Dermis blood vessel endothelial cell (primary cell): ENCODE data around the gene HAS3. TPM values are rescaled to one million over a fixed set of nuclear protein-coding genes. Genes with fewer than 3 reads are reported as not detected.
A peak's percentile ranks its signal among the peaks of the same experiment; 100 is the strongest.

ENCODE experiments used
- DNase-seq: peaks from one replicate; pipeline ENCODE4 v3.0.0; 2010
- total RNA-seq: library from RNA; depleted of rRNA; stranded (reverse); fragments of >200 nt; gene quantifications from 2 replicates; pipeline ENCODE4 v1.2.3, GENCODE V29; 2014

Gene HAS3
- total RNA-seq, 1 donor from 2014 or later = 3.6 TPM

DNA sequence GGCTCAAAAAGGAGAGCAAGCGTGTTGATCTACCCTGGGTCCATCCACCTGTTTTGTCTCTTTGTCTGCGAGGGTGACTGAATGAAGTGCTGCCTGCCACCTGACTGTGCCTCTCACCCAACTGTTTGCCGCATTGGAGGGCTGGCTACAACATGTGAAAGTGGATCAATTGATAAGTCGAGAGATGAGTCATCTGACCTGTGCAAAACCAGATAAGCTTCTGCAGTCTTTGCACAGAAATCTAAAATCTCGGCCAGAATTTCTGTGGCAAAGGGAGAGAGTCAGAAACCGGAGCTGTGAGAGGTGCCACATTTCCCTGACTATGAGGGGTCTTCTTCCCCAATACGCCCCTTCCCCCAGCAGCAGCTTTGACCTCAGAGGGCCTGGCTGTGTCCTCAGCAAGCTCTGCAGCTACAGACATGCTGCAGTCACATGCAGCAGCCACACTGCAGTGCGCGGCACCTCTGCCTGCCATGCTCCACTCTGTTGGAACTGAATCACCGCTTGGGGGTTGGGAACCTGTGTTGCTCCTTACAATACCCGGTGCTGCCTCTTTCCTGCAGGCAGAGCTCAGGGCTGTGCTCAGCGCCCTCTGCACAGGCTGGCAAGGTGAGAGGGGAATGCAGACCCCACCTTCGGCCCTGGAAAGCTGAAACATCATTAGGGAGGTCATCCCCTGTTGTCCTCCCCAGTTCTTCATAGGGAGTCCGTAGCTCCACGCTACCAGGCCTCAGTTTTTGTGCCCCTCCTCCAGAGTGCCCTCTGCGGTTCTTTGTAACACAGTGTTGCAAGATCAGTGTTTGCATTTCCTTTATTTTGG is 16.2 kb upstream of the HAS3 start:
- DNase-seq = peak; percentile 66

DNA sequence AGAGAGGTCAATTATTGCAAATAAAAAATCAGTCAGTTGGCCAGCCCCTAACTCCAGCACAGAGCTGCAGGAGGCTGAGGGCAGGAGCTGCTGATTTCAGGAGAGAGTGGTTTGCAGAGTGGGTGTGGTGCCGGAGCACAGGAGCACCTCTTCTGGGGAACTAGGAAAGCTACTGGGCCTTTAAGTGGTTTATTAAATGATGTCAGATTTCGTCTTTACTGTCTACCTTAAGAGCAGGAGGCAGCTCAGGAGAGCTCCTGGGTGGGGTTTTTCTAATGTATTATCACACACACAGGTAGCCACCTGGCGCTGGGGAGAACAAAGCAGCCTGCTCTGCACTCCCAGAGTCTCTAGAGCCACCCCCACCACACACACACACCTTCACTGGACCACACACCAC is 11.5 kb upstream of the HAS3 start:
- no peak for DNase-seq

- DNase-seq = no peak
These were observed 11.0 kb upstream of the HAS3 start for GRCh38 chr16:69094501-69094900.

GRCh38 chr16:69095193-69095592 is 10.3 kb upstream of the HAS3 start:
- no peak for DNase-seq

DNA sequence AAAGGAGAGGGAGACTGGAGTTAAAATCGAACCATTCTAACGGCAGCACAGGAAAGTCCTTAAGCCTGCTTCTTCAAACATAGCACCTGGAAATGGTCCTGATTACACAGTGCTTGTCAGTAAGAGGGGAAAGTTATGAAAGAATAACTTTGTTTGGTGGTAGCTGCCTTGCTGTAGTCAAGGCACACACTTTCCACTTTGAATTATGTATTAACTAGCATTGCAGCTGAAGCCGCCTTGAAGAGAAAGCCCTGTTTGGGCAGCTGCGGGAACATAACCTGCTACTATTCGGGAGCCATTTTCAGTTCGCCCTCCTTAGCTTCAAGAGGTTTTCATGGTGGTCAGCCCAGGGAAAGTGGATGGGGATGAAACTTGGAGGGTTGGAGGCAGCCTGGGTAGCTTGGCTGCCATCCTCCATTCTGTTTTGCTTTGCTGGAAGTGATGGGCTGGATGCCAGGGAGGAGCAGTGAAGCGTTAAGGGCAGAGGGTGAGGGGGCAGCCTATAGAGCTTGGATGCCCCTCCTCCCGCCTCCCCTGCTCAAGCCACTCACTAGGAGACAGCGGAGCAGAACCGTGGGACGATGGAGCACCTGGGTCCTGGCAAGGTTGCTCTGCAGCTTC is 5.3 kb upstream of the HAS3 start:
- no peak for DNase-seq

- DNase-seq = peak; percentile 32
These were observed 1.2 kb downstream of the HAS3 start for GRCh38 chr16:69106491-69107315.

- DNase-seq = peak; percentile 45
These were observed 2.0 kb downstream of the HAS3 start for GRCh38 chr16:69107316-69107962.

DNA sequence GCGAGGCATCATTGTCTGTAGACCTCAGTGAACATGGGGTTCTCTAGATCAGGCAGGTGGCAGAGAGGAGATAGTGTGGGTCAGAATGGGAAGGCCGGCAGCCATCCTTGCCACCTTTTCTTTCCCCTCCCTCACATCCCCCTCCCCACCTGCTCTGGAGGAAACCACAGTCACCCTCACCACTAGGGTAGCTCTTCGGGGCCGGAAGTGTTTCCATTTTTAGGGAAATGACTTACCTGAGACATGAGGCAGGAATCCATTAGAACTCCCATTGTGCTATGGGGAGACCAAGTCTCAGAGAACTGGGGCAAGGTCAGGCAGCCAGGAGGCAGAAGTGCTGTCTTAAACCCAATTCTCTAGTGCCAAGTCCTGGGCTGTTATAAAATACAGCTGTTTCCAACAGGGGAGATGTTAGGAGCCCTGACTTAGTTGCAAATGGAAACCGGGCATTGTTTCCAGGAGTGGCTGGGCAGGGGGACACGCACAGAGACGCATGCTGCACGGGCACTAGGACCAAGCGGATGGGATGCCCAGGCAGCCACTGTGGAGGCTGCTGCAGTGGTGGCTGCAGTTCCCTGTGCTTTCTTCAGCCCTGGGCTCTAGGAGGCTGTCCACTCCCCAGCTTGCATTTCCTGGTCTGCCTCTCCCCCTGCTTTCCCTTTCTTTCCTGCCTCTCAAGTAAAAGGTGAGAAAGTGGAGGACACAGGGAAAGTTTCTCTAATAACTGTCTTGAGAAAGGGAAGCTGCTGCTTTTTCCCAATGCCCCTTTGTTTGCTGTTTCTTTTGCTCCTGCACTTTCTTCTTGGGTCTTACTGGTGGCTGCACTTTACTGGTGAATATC is 2.8 kb downstream of the HAS3 start:
- no peak for DNase-seq

GRCh38 chr16:69108905-69109252 is 3.4 kb downstream of the HAS3 start:
- DNase-seq = no peak

DNA sequence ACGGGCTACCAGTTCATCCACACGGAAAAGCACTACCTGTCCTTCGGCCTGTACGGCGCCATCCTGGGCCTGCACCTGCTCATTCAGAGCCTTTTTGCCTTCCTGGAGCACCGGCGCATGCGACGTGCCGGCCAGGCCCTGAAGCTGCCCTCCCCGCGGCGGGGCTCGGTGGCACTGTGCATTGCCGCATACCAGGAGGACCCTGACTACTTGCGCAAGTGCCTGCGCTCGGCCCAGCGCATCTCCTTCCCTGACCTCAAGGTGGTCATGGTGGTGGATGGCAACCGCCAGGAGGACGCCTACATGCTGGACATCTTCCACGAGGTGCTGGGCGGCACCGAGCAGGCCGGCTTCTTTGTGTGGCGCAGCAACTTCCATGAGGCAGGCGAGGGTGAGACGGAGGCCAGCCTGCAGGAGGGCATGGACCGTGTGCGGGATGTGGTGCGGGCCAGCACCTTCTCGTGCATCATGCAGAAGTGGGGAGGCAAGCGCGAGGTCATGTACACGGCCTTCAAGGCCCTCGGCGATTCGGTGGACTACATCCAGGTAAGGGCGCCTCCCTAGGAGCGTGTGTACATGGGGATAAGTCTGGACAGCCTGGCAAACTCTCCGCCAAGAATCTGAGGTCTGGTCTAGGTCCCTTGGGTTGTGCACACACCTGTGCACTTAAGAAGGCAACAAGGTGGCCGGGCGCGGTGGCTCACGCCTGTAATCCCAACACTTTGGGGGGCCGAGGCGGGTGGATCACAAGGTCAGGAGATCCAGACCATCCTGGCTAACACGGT is 4.2 kb downstream of the HAS3 start:
- DNase-seq = no peak

DNA sequence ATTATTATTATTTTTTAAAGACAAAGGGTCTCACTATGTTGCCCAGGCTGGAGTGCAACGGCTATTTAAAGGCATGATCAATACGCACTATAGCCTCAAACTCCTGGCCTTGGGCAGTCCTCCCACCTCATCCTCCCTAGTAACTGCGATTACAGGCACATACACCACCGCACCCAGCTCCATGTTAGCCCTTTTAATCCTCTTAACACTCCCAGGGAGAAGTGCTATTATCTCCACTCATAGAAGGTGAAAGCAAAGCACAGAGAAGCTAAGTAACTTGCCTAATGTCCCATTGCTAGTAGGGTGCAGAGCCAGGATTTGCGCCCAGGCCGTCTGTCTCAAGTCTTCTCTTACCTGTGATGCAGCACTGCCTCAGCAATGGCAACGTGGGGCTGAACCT is 5.0 kb downstream of the HAS3 start:
- no peak for DNase-seq

DNA sequence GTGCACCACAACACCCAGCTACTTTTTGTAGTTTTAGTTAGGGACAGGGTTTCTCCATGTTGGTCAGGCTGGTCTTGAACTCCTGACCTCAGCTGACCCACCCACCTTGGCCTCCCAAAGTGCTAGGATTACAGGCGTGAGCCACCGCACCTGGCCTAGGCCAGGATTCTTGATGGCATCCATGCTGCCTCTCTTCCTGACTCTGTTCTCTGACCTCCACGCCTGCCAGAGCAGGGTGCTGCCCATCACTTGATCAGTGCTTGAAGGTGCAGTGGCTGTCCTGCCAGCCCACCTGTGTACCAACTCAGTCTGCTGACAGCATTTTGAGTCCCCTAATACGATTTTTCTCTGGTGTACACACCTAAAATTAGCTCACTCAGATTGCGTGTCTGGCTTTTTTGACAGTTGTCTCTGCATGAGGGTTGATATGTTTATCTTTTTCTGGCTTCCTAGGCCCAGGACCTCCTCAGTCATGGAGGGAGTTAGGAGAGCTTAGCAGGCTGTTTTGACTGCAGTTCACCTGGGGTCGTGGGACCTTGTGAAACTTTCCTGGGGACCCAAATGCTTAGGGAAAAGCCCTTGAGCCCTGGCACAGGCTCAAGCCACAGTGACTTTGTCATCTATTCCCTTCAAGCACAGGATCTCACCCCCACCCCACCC is 5.9 kb downstream of the HAS3 start:
- DNase-seq = no peak

DNA sequence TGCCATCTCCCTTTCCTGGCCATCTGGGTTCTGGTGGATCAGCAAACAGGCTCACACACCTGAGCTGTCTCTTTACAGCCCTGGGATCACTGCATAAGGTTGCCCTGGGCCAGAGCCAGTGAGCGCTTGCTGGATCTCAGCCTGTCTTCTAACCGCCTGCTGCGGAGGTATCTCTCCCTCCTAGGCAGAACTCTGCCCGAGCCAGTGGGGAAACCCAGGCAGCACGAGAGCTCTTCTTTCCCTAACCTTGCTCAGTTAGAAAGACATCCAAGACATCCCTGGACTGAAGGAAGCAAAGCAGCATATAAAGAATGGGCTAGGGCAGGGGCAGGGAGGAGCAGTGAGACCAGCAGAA is 6.4 kb downstream of the HAS3 start:
- no peak for DNase-seq

GRCh38 chr16:69112285-69113129 is 7.1 kb downstream of the HAS3 start:
- peak; percentile 82 for DNase-seq

DNA sequence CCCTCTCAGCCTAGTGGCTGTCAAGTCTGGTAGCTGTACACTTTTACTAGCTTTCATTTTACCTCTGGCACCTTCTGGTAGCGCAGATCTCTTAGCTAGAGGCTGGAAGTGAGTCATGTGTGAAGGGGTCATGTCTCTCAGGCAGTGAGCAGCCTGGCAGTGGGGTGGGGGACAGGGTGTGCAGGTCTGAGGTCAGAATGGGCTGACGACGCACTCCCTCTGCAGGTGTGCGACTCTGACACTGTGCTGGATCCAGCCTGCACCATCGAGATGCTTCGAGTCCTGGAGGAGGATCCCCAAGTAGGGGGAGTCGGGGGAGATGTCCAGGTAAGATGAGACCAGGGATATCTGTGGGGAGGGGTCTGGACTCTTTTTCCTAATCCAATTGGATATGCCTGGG is 7.8 kb downstream of the HAS3 start:
- DNase-seq = no peak

DNA sequence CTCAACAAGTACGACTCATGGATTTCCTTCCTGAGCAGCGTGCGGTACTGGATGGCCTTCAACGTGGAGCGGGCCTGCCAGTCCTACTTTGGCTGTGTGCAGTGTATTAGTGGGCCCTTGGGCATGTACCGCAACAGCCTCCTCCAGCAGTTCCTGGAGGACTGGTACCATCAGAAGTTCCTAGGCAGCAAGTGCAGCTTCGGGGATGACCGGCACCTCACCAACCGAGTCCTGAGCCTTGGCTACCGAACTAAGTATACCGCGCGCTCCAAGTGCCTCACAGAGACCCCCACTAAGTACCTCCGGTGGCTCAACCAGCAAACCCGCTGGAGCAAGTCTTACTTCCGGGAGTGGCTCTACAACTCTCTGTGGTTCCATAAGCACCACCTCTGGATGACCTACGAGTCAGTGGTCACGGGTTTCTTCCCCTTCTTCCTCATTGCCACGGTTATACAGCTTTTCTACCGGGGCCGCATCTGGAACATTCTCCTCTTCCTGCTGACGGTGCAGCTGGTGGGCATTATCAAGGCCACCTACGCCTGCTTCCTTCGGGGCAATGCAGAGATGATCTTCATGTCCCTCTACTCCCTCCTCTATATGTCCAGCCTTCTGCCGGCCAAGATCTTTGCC is 9.0 kb downstream of the HAS3 start:
- no peak for DNase-seq

GRCh38 chr16:69114976-69115355 is 9.5 kb downstream of the HAS3 start:
- no peak for DNase-seq

DNA sequence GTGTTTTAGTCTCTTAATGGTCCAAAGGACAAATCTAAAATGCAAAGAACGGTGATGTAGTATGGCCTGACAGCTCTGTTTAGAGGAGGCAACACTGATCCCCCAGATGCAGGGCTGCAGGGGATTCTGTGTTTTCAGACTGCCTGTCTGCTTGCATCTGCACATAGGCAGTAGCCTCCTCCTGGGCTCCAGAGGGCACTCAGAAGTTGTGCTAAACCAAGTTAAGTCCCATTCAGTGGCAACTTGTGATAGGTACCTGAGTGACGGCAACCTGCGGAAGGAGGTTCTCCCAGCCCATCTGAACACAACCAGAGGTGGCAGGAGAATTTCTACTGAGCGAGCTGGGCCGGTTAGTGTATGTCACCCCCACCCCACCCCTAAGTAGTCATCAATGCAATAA is 9.9 kb downstream of the HAS3 start:
- DNase-seq = no peak

- DNase-seq = no peak
These were observed 10.4 kb downstream of the HAS3 start for GRCh38 chr16:69115837-69116236.
